ENCODE results near the gene TMEM273. TPM values are rescaled to one million over a fixed set of nuclear protein-coding genes. Genes with fewer than 3 reads are reported as not detected.

TMEM273 gene
- total and polyA plus RNA-seq, 8 donors, result 0.89 to 72.9 (median 5.9) TPM

- no peaks in the 10 kb centered on the region for H3K27me3 ChIP-seq
- H3K4me1 ChIP-seq, result peaks cover 0 to 24% (median 7%) of the 10 kb centered on the region in 4 donors
- no peak overlapping the region for H3K4me3 ChIP-seq
- H3K27ac ChIP-seq, result no peak overlapping the region
- peaks cover 0 to under 1% (median 0%) of the 10 kb centered on the region in 4 donors for H3K36me3 ChIP-seq
- TF ChIP-seq POLR2AphosphoS5 (IDR thresholded peaks at IDR 0.05) (no peak), CTCF (IDR thresholded peaks at IDR 0.05) (no peak), EP300 (IDR thresholded peaks at IDR 0.05) (no peak), POLR2A (IDR thresholded peaks at IDR 0.05) (no peak)
- intact Hi-C loops (cut with DNase I; ENCODE audit: low total_unique reads), result no loop called here
- H3K9me3 ChIP-seq, result no peaks in the 10 kb centered on the region
- no peak for DNase-seq
- WGBS, 5 donors, result 75 to 93% (median 81%) methylated on average over 2 to 3 of the region's 3 CpGs
Measured at GRCh38 chr10:49172777-49173132, 15.4 kb downstream of the TMEM273 start.

- intact Hi-C loops (cut with DNase I; ENCODE audit: low total_unique reads), result no loop called here
- H3K4me3 ChIP-seq, result no peak overlapping the region
- H3K4me1 ChIP-seq, result peaks cover 0 to 18% (median 5%) of the 10 kb centered on the region in 4 donors
- H3K27me3 ChIP-seq, result no peaks in the 10 kb centered on the region
- H3K9me3 ChIP-seq, result no peaks in the 10 kb centered on the region
- DNase-seq, result no peak
- no peak overlapping the region for H3K27ac ChIP-seq
- TF ChIP-seq POLR2AphosphoS5 (IDR thresholded peaks at IDR 0.05), result no peak
- TF ChIP-seq POLR2A (IDR thresholded peaks at IDR 0.05), result no peak
- TF ChIP-seq CTCF (IDR thresholded peaks at IDR 0.05), result no peak
- TF ChIP-seq EP300 (IDR thresholded peaks at IDR 0.05), result no peak
- 80 to 91% (median 85%) methylated on average over 4 of the region's 4 CpGs for WGBS, 5 donors
- H3K36me3 ChIP-seq, result peaks cover 0 to 5% (median 0%) of the 10 kb centered on the region in 4 donors
Measured at GRCh38 chr10:49172061-49172776, 16.0 kb downstream of the TMEM273 start.

- WGBS, 5 donors, result 64 to 80% (median 79%) methylated on average over 6 to 7 of the region's 7 CpGs
- H3K27ac ChIP-seq, result no peak overlapping the region
- TF ChIP-seq POLR2A (IDR thresholded peaks at IDR 0.05), result no peak
- TF ChIP-seq EP300 (IDR thresholded peaks at IDR 0.05), result no peak
- TF ChIP-seq CTCF (IDR thresholded peaks at IDR 0.05), result no peak
- TF ChIP-seq POLR2AphosphoS5 (IDR thresholded peaks at IDR 0.05), result no peak
- no peaks in the 10 kb centered on the region for H3K27me3 ChIP-seq
- no peak overlapping the region for H3K4me3 ChIP-seq
- peaks cover 0 to 11% (median 0%) of the 10 kb centered on the region in 4 donors for H3K4me1 ChIP-seq
- H3K36me3 ChIP-seq, result peaks cover 0 to 13% (median 0%) of the 10 kb centered on the region in 4 donors
- no peak for DNase-seq
- intact Hi-C loops (cut with DNase I; ENCODE audit: low total_unique reads), result no loop called here
- H3K9me3 ChIP-seq, result no peaks in the 10 kb centered on the region
Measured at GRCh38 chr10:49171326-49172060, 16.7 kb downstream of the TMEM273 start.

- Histone ChIP-seq H3K9me3 (no peaks in the 10 kb centered on the region), H3K27me3 (no peaks in the 10 kb centered on the region), H3K4me1 (peaks cover 0 to 10% (median 0%) of the 10 kb centered on the region in 4 donors), H3K4me3 (no peak overlapping the region), H3K27ac (no peak overlapping the region), H3K36me3 (peaks cover 0 to 14% (median 0%) of the 10 kb centered on the region in 4 donors)
- 58 to 81% (median 68%) methylated on average over 4 to 6 of the region's 6 CpGs for WGBS, 5 donors
- no peak for TF ChIP-seq EP300 (IDR thresholded peaks at IDR 0.05)
- no peak for TF ChIP-seq POLR2A (IDR thresholded peaks at IDR 0.05)
- TF ChIP-seq CTCF (IDR thresholded peaks at IDR 0.05), result no peak
- no peak for TF ChIP-seq POLR2AphosphoS5 (IDR thresholded peaks at IDR 0.05)
- intact Hi-C loops (cut with DNase I; ENCODE audit: low total_unique reads), result no loop called here
- DNase-seq, result no peak
Measured at GRCh38 chr10:49170632-49171325, 17.4 kb downstream of the TMEM273 start.

Data from stomach (tissue), 9 donors.